ENCODE measurements around the gene ATP12A.

The ATP12A gene

GRCh38 chr13:24734950-24735349, 54.7 kb downstream of the ATP12A start:
- no peak for DNase-seq (ENCODE audit: low read depth)

GRCh38 chr13:24737042-24737441, 56.8 kb downstream of the ATP12A start:
- DNase-seq (ENCODE audit: low read depth) = no peak

GRCh38 chr13:24738366-24738847, 58.2 kb downstream of the ATP12A start:
- no peak for DNase-seq (ENCODE audit: low read depth)

GRCh38 chr13:24740014-24740890, 60.0 kb downstream of the ATP12A start:
- DNase-seq (ENCODE audit: low read depth) = no peak

GRCh38 chr13:24741016-24741662, 60.9 kb downstream of the ATP12A start:
- no peak for DNase-seq (ENCODE audit: low read depth)

GRCh38 chr13:24741791-24742190, 61.6 kb downstream of the ATP12A start:
- DNase-seq (ENCODE audit: low read depth) = no peak

- no peak for DNase-seq (ENCODE audit: low read depth)
Measured at GRCh38 chr13:24742294-24742693, 62.1 kb downstream of the ATP12A start.

- DNase-seq (ENCODE audit: low read depth) = no peak
Measured at GRCh38 chr13:24742977-24743376, 62.8 kb downstream of the ATP12A start.

- DNase-seq (ENCODE audit: low read depth) = no peak
Measured at GRCh38 chr13:24744247-24744646, 64.0 kb downstream of the ATP12A start.

- DNase-seq (ENCODE audit: low read depth) = no peak
Measured at GRCh38 chr13:24745516-24745860, 65.3 kb downstream of the ATP12A start.

- no peak for DNase-seq (ENCODE audit: low read depth)
Measured at GRCh38 chr13:24745861-24746617, 65.8 kb downstream of the ATP12A start.

- no peak for DNase-seq (ENCODE audit: low read depth)
Measured at GRCh38 chr13:24746618-24747247, 66.5 kb downstream of the ATP12A start.

GRCh38 chr13:24747248-24748060, 67.2 kb downstream of the ATP12A start:
- DNase-seq (ENCODE audit: low read depth) = no peak

- no peak for DNase-seq (ENCODE audit: low read depth)
Measured at GRCh38 chr13:24748061-24748400, 67.8 kb downstream of the ATP12A start.

- no peak for DNase-seq (ENCODE audit: low read depth)
Measured at GRCh38 chr13:24759197-24759596, 79.0 kb downstream of the ATP12A start.
